ENCODE results near the gene DNASE1L1.

DNA sequence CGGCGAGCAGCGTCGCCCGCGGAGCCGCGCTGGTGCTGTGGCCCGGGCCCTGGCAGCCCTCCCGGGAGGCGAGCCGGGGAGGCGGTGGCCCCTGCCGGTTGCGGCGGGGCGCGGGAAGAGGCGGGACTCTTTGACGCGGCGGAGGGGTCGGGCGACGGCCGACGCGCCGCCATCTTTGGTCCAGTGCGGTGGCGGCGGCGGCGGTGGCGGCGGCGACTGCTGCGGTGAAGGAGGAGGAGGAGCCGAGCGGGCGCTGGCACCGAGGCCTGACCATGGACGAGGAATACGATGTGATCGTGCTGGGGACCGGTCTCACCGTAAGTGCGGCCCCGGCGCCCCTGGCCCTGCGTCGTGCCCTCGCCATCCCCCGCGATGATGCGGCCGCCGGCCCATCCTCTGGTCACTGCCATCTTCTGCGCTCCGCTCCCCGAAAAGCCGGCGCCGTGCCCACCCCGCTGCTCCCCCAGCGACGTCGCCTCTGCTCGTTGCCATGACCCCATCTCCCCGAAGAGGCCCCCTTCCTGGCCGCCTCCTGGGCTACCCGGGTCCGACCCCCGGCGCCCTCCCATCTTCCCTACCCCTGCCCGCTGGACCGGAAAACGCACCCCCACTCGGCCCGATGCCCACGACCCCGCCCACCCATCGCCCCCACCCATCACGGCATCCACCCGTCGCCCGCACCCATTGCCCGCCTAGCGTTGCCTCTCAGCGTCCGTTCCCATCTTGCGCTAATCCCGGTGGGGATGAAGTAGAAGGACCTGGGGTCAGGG lies 28.1 kb upstream of the DNASE1L1 start, which contains the start of gene GDI1:
- TF ChIP-seq CTCF (IDR thresholded peaks at IDR 0.05; ENCODE audit: poor library complexity) (no peak), EZH2 (IDR thresholded peaks at IDR 0.05; ENCODE audit: borderline replicate concordance) (no peak)
